Activated B cell treated with CpG ODN at 0.5 μM for 24 hours (primary cell): ENCODE data around the gene RBM4. TPM values are rescaled to one million over a fixed set of nuclear protein-coding genes. Genes with fewer than 3 reads are reported as not detected.

Experiments used
- ATAC-seq: fragments of 200-7000 bp; cut with Tn5 transposase; one replicate; pipeline ENCODE4 v1.10.0; 2021; ENCODE audit warnings: low read depth, mild to moderate bottlenecking, moderate library complexity
- CTCF ChIA-PET: fragments of 350-600 bp; sonication (Branson Sonifier 250); formaldehyde crosslinking; loops from one replicate; lab custom pipeline; 2021; ENCODE audit warnings: antibody characterized with exemption; lab: Charles Lee
- POLR2A ChIA-PET: fragments of 350-600 bp; sonication (Branson Sonifier 250); formaldehyde crosslinking; loops from one replicate; lab custom pipeline; 2021; ENCODE audit warnings: antibody characterized with exemption; lab: Charles Lee
- DNase-seq: peaks from one replicate; pipeline ENCODE4 v3.0.0; 2022
- H3K27ac Mint-ChIP-seq: one replicate; pipeline ENCODE4 v1.8.0; 2020; ENCODE audit warnings: mixed read lengths
- H3K27me3 Mint-ChIP-seq: one replicate; pipeline ENCODE4 v1.8.0; 2021; ENCODE audit warnings: mixed read lengths
- H3K36me3 Mint-ChIP-seq: one replicate; pipeline ENCODE4 v1.8.0; 2021; ENCODE audit warnings: low read depth, mixed read lengths
- H3K4me1 Mint-ChIP-seq: one replicate; pipeline ENCODE4 v1.8.0; 2021; ENCODE audit warnings: mixed read lengths
- H3K4me3 Mint-ChIP-seq: one replicate; pipeline ENCODE4 v1.8.0; 2020; ENCODE audit warnings: mild to moderate bottlenecking, mixed read lengths
- H3K9me3 Mint-ChIP-seq: one replicate; pipeline ENCODE4 v1.8.0; 2020; ENCODE audit warnings: mixed read lengths
- intact Hi-C: fragments of 100-400 bp; cut with micrococcal nuclease; formaldehyde crosslinking; loops from one replicate; pipeline ENCODE4 v1.15.1; 2024
- total RNA-seq: library from RNA; stranded (reverse); gene quantifications from 2 replicates; pipeline ENCODE4 v1.2.3, GENCODE V29; 2022
- TF ChIP-seq, protein P1 (sequence below): fragments of 200-600 bp; IDR thresholded peaks from one replicate; pipeline ENCODE4 v1.8.0; 2022; ENCODE audit warnings: antibody characterized with exemption, mild to moderate bottlenecking

The RBM4 gene
- total RNA-seq, 1 donor from 2014 or later: 197 TPM

DNA sequence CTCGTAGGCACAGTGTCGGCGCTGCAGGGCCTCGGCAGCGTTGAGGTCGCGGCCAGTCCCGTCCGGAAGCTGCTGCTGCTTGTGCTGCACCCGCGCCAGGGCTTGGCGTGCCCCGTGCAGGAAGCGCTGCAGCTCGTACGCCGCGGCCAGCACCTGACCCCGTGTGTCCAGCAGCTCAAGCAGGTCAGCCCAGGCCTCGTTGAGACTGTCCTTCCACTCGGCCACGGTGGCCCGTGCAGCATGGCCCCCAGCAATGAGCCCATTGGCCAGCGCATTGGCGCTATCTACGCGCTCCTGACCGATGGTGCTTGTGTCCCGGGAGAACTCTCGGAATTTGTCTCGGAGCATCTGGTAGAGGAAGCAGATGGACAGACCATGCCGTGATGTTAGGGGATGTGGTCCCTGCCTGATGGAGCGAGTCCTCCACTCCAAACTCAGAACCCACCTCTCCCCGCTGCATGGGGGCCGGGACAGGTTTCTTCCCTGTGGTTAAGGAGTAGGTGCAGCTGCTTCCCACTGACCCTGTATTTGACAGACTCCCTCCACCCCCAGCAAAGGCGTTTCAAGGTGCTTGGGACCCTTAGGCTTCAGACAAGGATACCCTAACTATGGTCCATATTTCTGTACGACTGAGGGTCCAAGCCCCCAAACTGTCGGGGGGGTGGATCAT is 52.9 kb downstream of the RBM4 start:
- Mint-ChIP-seq H3K27ac (no peak overlapping the region), H3K36me3 (no peaks in the 10 kb centered on the region), H3K4me3 (no peak overlapping the region), H3K27me3 (no peaks in the 10 kb centered on the region), H3K4me1 (peaks cover 5% of the 10 kb centered on the region), H3K9me3 (no peaks in the 10 kb centered on the region)
- intact Hi-C loops: no loop called here
- TF ChIP-seq, protein P1, sequence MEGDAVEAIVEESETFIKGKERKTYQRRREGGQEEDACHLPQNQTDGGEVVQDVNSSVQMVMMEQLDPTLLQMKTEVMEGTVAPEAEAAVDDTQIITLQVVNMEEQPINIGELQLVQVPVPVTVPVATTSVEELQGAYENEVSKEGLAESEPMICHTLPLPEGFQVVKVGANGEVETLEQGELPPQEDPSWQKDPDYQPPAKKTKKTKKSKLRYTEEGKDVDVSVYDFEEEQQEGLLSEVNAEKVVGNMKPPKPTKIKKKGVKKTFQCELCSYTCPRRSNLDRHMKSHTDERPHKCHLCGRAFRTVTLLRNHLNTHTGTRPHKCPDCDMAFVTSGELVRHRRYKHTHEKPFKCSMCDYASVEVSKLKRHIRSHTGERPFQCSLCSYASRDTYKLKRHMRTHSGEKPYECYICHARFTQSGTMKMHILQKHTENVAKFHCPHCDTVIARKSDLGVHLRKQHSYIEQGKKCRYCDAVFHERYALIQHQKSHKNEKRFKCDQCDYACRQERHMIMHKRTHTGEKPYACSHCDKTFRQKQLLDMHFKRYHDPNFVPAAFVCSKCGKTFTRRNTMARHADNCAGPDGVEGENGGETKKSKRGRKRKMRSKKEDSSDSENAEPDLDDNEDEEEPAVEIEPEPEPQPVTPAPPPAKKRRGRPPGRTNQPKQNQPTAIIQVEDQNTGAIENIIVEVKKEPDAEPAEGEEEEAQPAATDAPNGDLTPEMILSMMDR: no peak
- ChIA-PET POLR2A (no interaction called here), CTCF (interaction anchor here (1.2 kb wide), 2 partner anchors 142 to 147 kb away, joined by 3 read pairs; no protein-coding TSS in a partner anchor)
- DNase-seq (no peak), ATAC-seq (no peak)

DNA sequence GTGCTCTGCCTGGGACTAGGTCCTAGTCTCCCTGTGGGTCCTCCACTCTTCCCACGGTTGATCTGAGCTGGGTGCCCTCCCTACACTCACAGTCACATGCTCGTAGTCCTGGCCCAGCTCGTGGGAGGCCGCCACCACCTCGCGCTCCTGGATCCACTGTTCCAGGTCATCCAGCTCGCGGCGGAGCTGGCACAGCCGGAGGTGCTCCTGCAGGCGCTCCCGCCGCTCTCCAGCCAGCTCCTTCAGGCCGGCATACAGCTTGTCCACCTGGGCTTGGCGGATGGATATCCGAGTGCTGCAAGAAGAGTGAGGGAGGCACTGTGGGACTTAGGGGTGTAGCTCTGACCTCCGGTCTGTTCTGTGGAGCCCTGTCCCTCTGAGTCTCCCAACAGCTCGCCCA is 53.9 kb downstream of the RBM4 start:
- ChIA-PET POLR2A (interaction anchor here (1.3 kb wide), 1 partner anchor 150 kb away, joined by 3 read pairs; no protein-coding TSS in a partner anchor), CTCF (interaction anchor here (1.2 to 5.7 kb wide), 3 partner anchors 11 to 146 kb away, joined by 3 to 61 read pairs (median 3); no protein-coding TSS in a partner anchor)
- Mint-ChIP-seq H3K27me3 (no peaks in the 10 kb centered on the region), H3K27ac (no peak overlapping the region), H3K9me3 (no peaks in the 10 kb centered on the region), H3K4me1 (peaks cover 5% of the 10 kb centered on the region), H3K4me3 (no peak overlapping the region), H3K36me3 (no peaks in the 10 kb centered on the region)
- intact Hi-C loops: no loop called here
- TF ChIP-seq, protein P1: no peak
- ATAC-seq (no peak), DNase-seq (no peak)

DNA sequence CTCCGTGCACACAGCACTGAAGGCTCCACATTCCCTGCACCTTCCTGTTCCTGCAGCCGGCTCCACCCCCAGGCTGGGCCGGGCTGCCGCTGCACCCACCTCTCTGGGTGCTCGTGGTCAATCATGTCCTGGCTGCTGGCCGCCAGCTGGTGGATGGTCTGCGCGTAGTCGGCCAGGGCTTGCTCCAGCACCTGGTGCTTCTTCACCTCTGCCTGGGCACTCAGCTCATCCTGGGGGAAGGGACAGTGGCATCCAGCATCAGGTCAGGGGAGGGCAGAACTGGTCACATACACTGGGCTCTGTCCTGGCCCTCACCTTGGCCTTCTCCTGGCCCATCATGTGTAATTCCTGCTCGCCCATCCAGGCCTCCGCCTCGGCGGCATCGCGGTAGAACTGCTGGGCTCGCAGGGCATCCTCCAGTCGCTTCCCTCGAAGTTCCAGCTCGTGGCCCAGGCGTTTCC is 54.4 kb downstream of the RBM4 start:
- Mint-ChIP-seq H3K27me3 (no peaks in the 10 kb centered on the region), H3K4me3 (no peak overlapping the region), H3K4me1 (peaks cover 5% of the 10 kb centered on the region), H3K27ac (no peak overlapping the region), H3K36me3 (no peaks in the 10 kb centered on the region), H3K9me3 (no peaks in the 10 kb centered on the region)
- DNase-seq (no peak), ATAC-seq (no peak)
- ChIA-PET POLR2A (interaction anchor here (0.5 to 1.3 kb wide), 3 partner anchors 82 to 150 kb away, joined by 3 read pairs; no protein-coding TSS in a partner anchor), CTCF (interaction anchor here (1.2 to 5.7 kb wide), 3 partner anchors 12 to 146 kb away, joined by 3 to 61 read pairs (median 3); no protein-coding TSS in a partner anchor)
- TF ChIP-seq, protein P1: no peak
- intact Hi-C loops: no loop called here

DNA sequence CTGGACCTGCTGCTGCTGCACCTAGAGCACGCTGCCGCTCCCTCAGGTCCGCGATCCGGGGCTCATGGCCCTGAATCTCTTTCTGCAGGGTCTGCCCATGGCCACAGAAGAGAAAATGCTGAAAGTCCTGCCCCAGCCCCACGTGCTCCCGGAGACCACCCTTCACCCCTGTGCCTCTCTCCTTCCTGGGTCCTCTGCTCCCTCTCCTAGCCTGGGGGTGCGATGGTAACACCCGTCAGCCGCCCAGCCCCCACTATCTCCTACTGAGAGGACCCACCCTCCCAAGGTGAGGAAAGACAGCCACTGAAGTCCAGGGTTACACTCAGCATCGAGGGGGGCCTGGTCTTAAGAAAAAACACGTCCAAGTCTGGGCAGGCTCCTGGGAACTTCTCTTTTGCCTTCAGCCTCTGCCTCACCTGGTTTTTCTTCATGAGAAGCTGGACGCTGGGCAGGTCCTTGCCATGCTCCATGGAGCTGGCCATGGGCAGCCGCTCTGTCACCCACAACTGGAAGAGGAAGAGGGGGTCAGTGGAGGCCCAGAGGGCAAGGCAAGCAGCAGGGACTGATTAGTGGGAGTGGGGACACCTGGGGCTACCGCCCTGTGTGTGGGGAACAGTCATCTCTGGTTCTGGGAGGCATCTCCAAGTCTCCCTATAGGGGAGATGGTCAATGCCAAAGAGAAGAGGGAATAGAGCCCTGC is 55.0 kb downstream of the RBM4 start:
- Mint-ChIP-seq H3K4me1 (peaks cover 5% of the 10 kb centered on the region), H3K4me3 (no peak overlapping the region), H3K36me3 (no peaks in the 10 kb centered on the region), H3K27me3 (no peaks in the 10 kb centered on the region), H3K27ac (no peak overlapping the region), H3K9me3 (no peaks in the 10 kb centered on the region)
- ChIA-PET CTCF (interaction anchor here (0.7 to 5.7 kb wide), 4 partner anchors 12 to 190 kb away, joined by 3 to 61 read pairs (median 4); no protein-coding TSS in a partner anchor), POLR2A (interaction anchor here (0.5 to 1.3 kb wide), 3 partner anchors 82 to 149 kb away, joined by 3 read pairs; no protein-coding TSS in a partner anchor)
- TF ChIP-seq, protein P1: no peak
- ATAC-seq (no peak), DNase-seq (no peak)
- intact Hi-C loops: loop anchor here (1.0 kb wide), 3 partner anchors 141 to 190 kb away; no protein-coding TSS in a partner anchor
